GM20000 (cell line): ENCODE data around the gene FRMPD2.
"Not testable (repeated sequence)": the region's sequence is repeated elsewhere in the genome, so short reads cannot be mapped to it uniquely, and the experiment has no call there.

ENCODE experiments used
- DNase-seq: peaks from one replicate; pipeline ENCODE4 v3.0.0; 2012; ENCODE audit warnings: low spot score
- TF ChIP-seq, protein P1 (sequence below): IDR thresholded peaks from 2 replicates; pipeline ENCODE4 v1.5.1; 2012; ENCODE audit warnings: mild to moderate bottlenecking, control low read depth; ENCODE audit errors: extremely low read depth, missing control alignments

FRMPD2 gene

DNA sequence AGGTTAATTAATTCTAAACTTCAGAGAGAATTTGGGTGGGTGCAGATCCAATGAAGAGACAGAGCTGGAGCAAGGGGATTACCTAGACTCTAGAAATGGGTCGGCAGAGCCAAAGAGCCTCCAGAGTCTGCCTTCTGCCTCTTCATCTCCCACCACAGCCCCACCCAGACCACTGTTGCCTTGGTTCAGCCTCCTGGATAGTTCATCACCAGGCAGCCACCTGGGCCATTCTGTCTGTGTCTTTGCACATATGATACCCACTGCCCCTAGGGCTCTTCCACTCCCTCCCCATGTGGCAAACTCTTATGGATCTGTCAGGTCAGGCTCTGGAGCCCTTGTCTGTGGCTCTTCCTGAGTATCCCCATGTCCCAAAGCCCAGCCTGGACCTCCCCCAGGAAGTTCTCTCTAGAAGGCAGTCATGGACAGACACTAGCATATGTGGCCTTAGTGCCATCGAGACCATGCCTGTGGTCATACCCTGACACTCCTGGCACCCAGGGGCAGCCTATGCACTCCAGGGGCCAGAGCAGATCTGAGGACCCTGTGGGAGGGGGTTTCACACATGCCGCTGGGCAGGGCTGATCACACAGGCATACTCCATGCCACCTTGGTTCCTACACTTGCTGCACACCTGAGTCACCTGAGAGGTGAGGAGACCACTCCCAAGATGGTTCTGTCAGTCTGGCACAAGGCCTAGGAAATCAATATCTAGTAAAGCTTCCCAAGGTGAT is 41.6 kb downstream of the FRMPD2 start:
- TF ChIP-seq, protein P1, sequence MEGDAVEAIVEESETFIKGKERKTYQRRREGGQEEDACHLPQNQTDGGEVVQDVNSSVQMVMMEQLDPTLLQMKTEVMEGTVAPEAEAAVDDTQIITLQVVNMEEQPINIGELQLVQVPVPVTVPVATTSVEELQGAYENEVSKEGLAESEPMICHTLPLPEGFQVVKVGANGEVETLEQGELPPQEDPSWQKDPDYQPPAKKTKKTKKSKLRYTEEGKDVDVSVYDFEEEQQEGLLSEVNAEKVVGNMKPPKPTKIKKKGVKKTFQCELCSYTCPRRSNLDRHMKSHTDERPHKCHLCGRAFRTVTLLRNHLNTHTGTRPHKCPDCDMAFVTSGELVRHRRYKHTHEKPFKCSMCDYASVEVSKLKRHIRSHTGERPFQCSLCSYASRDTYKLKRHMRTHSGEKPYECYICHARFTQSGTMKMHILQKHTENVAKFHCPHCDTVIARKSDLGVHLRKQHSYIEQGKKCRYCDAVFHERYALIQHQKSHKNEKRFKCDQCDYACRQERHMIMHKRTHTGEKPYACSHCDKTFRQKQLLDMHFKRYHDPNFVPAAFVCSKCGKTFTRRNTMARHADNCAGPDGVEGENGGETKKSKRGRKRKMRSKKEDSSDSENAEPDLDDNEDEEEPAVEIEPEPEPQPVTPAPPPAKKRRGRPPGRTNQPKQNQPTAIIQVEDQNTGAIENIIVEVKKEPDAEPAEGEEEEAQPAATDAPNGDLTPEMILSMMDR: no peak
- no peak for DNase-seq

DNA sequence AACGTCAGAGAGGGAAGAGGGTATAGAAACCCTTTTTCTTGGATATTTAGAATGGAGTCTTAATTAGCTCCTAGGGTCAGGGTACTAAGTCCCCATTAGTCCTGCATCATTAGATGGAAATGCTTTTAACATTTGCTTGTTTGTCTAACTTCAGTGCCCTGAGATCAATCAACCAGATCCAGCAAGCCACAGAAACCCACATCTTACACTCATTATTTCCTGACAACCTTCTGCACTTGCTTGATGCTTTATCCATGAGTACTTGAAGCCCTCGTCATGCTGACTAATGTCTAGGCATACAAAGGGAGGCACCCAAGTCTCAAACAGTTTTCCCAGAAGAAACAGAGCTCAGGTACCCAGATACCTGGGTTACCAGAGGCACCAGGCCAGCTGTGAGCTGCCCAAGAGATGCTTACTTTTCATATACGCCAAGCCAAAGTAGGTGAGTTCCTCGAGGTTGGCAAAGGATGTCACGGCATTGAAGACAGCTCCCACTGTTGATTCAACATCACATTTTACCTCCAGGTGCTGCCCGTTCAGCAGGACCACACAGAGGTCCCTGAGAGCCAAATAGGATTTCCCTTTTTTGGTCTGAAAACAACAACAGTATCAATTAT is 42.7 kb downstream of the FRMPD2 start:
- TF ChIP-seq, protein P1: no peak
- peak; percentile 27 for DNase-seq

DNA sequence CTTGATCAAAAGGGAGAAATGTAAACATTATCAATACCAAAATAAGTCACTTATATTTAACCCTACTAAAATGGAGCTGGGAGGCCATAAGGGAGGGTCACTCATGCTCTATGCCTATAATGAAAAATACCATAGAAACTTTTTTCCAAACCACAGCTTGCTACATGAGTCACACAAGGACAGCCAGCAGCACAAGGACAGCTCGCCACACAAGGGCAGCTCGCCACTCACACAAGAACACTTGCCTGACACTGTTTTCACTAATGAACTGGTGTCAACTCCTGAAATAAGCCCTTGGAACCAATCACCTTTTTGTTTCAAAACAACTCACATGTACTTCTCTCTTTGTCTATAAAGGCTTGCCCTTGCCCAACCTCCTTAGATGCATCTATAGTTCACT is 43.3 kb downstream of the FRMPD2 start:
- TF ChIP-seq, protein P1: no peak
- DNase-seq: no peak

DNA sequence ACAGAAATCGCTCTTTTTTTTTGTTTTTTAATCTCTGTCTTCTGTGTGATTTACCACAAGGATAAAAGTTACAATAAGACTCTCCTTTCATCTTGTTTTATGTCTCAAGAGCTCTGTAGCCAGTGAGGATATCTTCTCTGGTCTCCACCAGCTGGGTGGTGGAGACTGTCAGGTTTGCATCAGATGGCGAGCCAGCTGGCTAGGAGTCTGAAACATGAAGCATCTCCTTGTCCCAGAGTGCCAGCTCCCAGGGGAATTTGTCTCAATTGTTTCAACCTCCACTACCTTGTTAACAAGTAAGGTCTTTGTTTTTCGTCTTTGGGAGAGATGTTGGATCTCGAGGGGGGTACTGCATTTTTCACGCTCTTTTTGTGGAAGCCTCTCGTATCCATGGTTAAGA is 47.3 kb downstream of the FRMPD2 start:
- DNase-seq: no peak
- TF ChIP-seq, protein P1: no peak

DNA sequence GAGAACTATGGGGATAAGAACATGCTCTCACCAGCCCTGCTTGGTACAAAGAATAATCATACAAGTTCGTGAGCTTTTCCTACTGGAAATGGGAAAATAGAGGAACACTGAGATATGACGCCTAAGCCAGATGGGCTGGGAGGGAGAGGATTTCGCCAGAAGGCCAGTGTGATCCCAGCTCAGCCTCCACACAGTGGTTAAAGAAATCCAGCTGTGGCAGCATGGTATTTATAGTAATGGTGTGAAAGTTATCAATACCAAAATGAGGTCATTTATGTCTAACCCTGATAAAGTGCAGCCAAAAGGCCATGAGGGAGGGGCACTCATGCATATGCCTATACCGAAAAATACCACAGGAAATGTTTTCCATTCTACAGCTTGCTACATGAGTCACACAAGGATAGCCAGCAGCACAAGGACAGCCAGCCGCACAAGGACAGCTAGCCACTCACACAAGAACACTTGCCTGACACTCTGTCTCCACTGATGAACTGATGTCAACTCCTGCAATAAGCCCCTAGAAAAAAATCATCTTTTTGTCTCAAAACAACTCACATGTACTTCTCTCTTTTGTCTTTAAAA is 49.4 kb downstream of the FRMPD2 start:
- DNase-seq: no peak
- TF ChIP-seq, protein P1: no peak

DNA sequence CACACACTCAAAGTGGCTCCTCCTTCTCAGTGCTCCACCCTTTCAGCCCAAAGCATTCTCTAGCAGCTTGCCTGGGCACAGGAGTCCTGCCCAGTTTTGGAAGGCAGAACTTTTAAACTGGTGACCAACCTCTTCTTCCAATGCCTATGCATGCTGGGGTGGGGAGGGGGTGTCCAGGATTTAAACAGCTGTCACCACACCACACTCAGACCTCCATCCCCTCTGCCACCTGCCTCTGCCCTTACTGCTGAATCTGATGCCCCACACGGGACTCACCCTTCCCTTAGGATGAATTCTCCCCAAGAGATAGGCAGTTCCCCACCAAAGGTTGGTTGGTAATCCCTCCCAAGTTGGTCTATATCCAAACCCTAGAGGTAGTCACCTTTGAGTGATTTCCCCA is 50.2 kb downstream of the FRMPD2 start:
- TF ChIP-seq, protein P1: no peak
- no peak for DNase-seq

DNA sequence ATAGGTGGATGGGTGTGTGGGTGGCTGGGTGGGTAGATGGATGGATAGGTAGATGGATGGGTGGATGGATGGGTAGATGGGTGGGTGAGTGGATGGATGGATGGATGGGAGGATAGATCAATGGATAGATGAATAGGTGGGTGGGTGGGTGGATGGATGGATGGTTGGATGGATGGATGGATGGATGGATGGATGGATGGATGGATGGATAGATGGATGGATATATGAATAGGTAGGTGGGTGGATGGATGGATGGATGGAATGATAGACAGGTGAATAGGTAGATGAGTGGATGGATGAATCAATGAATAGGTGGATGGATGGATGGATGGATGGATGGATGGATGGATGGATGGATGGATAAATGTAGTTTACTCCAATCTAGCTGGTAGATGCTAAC is 52.7 kb downstream of the FRMPD2 start:
- TF ChIP-seq, protein P1: no peak
- DNase-seq: no peak

DNA sequence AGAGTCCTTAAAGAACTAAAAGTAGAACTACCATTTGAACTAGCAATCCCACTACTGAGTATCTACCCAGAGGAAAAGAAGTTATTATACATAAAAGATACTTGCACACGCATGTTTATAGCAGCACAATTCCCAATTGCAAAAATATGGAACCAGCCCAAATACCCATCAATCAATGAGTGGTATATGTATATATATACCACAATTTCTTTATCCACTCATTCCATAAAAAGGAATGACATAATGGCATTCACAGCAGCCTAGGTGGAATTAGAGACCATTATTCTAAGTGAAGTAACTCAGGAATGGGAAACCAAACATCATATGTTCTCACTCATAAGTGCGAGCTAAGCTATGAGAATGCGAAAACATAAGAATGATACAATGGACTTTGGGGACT is 53.5 kb downstream of the FRMPD2 start:
- not testable (repeated sequence) for DNase-seq
